Left ventricle myocardium inferior (tissue), 1 donor: ENCODE measurements around the gene PMAIP1. TPM values are rescaled to one million over a fixed set of nuclear protein-coding genes. Genes with fewer than 3 reads are reported as not detected.

Source experiments
- DNase-seq: peaks from one replicate; pipeline ENCODE4 v3.0.0-alpha.2; 2020
- H3K27ac ChIP-seq: fragments of 200-600 bp; replicated peaks from 2 replicates; pipeline ENCODE4 v1.8.0; 2021
- H3K27me3 ChIP-seq: fragments of 200-600 bp; 2 replicates; pipeline ENCODE4 v1.8.0; 2021; ENCODE audit warnings: low read depth
- H3K36me3 ChIP-seq: fragments of 200-600 bp; 2 replicates; pipeline ENCODE4 v1.8.0; 2021
- H3K4me1 ChIP-seq: fragments of 200-600 bp; 2 replicates; pipeline ENCODE4 v1.8.0; 2021
- H3K4me3 ChIP-seq: fragments of 200-600 bp; 2 replicates; pipeline ENCODE4 v1.8.0; 2021; ENCODE audit warnings: mild to moderate bottlenecking, moderate library complexity
- H3K9me3 ChIP-seq: fragments of 200-600 bp; replicated peaks from 2 replicates; pipeline ENCODE4 v1.8.0; 2021
- intact Hi-C: fragments of 100-400 bp; cut with micrococcal nuclease; formaldehyde crosslinking; loops from one replicate; pipeline ENCODE4 v1.11.0; 2022
- total RNA-seq: library from RNA; stranded (reverse); fragmentation: NEBNext Ultra II Directional; extraction: Animal tissue kit (Norgen Biotek cat#: 25700); gene quantifications from one replicate; pipeline ENCODE4 v1.2.1, GENCODE V29; 2021
- TF ChIP-seq, protein P1 (sequence below): fragments of 200-600 bp; IDR thresholded peaks from 2 replicates; pipeline ENCODE4 v1.8.0; 2021; ENCODE audit warnings: antibody characterized with exemption, mild to moderate bottlenecking, borderline replicate concordance
- donor health status: DM: no; HTN: yes; CAD: no; lungs with severe emphysema.

The PMAIP1 gene
- total RNA-seq, 1 donor from 2014 or later: 0.58 TPM

DNA sequence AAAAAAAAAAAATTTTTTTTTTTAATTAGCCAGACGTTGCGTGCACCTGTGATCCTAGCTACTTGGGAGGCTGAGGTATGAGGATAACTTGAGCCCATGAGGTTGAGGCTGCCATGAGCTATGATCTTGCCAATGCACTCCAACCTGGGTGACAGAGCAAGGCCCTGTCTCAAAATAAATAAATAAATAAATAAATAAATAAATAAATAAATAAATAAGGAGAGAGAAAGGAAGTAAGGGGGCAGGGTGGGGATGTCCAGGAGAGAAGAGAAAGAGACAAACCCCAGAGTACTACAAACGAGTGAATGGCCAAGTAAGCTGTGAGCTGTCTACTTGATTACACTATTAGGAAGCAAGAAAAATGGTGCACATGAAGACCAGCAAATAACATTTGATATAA is 7.7 kb upstream of the PMAIP1 start:
- Histone ChIP-seq H3K4me3 (no peak overlapping the region), H3K9me3 (no peaks in the 10 kb centered on the region), H3K27me3 (peaks cover 2% of the 10 kb centered on the region), H3K36me3 (no peaks in the 10 kb centered on the region), H3K4me1 (no peaks in the 10 kb centered on the region), H3K27ac (no peak overlapping the region)
- DNase-seq: no peak
- TF ChIP-seq, protein P1, sequence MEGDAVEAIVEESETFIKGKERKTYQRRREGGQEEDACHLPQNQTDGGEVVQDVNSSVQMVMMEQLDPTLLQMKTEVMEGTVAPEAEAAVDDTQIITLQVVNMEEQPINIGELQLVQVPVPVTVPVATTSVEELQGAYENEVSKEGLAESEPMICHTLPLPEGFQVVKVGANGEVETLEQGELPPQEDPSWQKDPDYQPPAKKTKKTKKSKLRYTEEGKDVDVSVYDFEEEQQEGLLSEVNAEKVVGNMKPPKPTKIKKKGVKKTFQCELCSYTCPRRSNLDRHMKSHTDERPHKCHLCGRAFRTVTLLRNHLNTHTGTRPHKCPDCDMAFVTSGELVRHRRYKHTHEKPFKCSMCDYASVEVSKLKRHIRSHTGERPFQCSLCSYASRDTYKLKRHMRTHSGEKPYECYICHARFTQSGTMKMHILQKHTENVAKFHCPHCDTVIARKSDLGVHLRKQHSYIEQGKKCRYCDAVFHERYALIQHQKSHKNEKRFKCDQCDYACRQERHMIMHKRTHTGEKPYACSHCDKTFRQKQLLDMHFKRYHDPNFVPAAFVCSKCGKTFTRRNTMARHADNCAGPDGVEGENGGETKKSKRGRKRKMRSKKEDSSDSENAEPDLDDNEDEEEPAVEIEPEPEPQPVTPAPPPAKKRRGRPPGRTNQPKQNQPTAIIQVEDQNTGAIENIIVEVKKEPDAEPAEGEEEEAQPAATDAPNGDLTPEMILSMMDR: no peak
- intact Hi-C loops: no loop called here

- peaks cover 18% of the 10 kb centered on the region for H3K27me3 ChIP-seq
- H3K9me3 ChIP-seq: no peaks in the 10 kb centered on the region
- peaks cover 5% of the 10 kb centered on the region for H3K4me1 ChIP-seq
- no peak overlapping the region for H3K4me3 ChIP-seq
- H3K36me3 ChIP-seq: no peaks in the 10 kb centered on the region
- no peak overlapping the region for H3K27ac ChIP-seq
- TF ChIP-seq, protein P1: no peak
- intact Hi-C loops: no loop called here
- DNase-seq: no peak
Measured at GRCh38 chr18:59893971-59894370, 5.8 kb upstream of the PMAIP1 start.

- H3K4me1 ChIP-seq: peaks cover 30% of the 10 kb centered on the region
- peaks cover 53% of the 10 kb centered on the region for H3K27me3 ChIP-seq
- no peaks in the 10 kb centered on the region for H3K9me3 ChIP-seq
- intact Hi-C loops: no loop called here
- no peak overlapping the region for H3K4me3 ChIP-seq
- no peak for DNase-seq
- H3K36me3 ChIP-seq: no peaks in the 10 kb centered on the region
- TF ChIP-seq, protein P1: no peak
- H3K27ac ChIP-seq: no peak overlapping the region
Measured at GRCh38 chr18:59897321-59897954, 2.4 kb upstream of the PMAIP1 start.

DNA sequence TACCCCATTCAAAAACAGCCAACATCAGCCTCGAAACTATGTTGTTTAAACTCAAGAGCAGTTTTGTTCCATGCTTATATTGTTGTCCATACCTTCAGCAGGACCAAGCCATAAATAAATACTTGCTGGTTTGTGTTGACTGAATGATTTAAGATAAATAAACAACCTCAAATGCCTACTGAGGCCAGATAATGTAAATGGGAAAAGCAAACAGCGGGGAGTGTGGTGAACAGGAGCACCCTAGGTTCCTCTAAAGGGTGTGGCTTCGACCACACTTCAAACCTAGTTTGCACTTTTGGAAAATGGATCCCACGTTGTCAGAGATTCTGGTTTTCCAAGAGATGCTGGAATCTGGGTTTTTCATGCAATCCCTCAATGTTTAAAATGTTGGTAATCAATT is 1.7 kb upstream of the PMAIP1 start:
- Histone ChIP-seq H3K9me3 (no peaks in the 10 kb centered on the region), H3K27ac (no peak overlapping the region), H3K4me1 (peaks cover 30% of the 10 kb centered on the region), H3K4me3 (no peak overlapping the region), H3K36me3 (no peaks in the 10 kb centered on the region), H3K27me3 (peaks cover 60% of the 10 kb centered on the region)
- TF ChIP-seq, protein P1: no peak
- intact Hi-C loops: no loop called here
- DNase-seq: no peak

DNA sequence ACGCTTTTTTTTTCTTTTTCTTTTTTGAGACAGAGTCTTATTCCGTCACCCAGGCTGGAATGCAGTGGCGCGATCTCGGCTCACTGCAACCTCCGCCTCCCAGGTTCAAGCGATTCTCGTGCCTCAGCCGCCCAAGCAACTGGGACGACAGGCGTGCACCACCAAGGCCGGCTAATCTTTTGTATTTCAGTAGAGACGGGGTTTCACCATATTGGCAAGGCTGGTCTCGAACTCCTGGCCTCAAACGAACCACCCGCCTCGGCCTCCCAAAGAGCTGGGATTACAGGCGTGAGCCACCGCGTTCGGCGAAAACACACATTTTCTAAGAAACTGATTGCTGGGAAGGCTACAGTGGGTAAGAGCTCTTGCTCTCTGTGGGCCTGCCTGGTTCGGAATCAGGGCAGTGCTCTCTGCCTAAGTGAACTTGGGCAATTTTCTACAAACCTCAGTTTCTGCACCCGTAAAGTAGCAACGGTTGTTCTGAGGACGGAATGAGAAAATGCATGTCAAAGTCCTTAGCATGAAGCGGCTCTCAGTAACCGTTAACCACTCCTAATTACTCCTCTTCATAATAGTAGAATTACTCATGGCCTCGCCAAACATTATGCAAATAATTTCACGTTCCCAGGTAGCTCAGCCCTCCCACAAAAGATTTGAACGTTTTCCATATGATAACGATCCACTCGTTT is 1.0 kb upstream of the PMAIP1 start:
- peaks cover 30% of the 10 kb centered on the region for H3K4me1 ChIP-seq
- H3K27me3 ChIP-seq: peaks cover 65% of the 10 kb centered on the region
- TF ChIP-seq, protein P1: no peak
- peak overlapping the region; percentile 85 for H3K27ac ChIP-seq
- intact Hi-C loops: no loop called here
- no peaks in the 10 kb centered on the region for H3K36me3 ChIP-seq
- peak overlapping the region; percentile 75 for H3K4me3 ChIP-seq
- DNase-seq: no peak
- H3K9me3 ChIP-seq: no peaks in the 10 kb centered on the region
